HCT116 (cell line): ENCODE data around the gene PDE8A.

Experiments used
- EZH2phosphoT487 ChIP-seq: fragments of 200-600 bp; IDR thresholded peaks from 2 replicates; pipeline ENCODE4 v1.6.1; 2018; ENCODE audit warnings: antibody characterized with exemption, borderline replicate concordance
- FOSL1 ChIP-seq: IDR thresholded peaks from 2 replicates; pipeline ENCODE4 v1.6.1; 2012; ENCODE audit warnings: low read depth
- SP1 ChIP-seq: IDR thresholded peaks from 2 replicates; pipeline ENCODE4 v1.6.1; 2012; ENCODE audit warnings: low read depth
- TF ChIP-seq, protein P1 (sequence below), 3 experiments: fragments of 200-600 bp in 1 of 3; sonication (generic) in 1 of 3; IDR thresholded peaks in 2 of 3; conservative IDR thresholded peaks in 1 of 3; 2 replicates each; pipeline ENCODE4 v1.5.1; 2012 to 2017; ENCODE audit warnings: low read depth in 2 of 3, low read length in 2 of 3, antibody characterized with exemption in 1 of 3, borderline replicate concordance in 1 of 3, control low read depth in 1 of 3, mild to moderate bottlenecking in 1 of 3, mixed read lengths in 1 of 3, mixed run types in 1 of 3, moderate library complexity in 1 of 3; ENCODE audit not compliant: insufficient read depth in 1 of 3

DNA sequence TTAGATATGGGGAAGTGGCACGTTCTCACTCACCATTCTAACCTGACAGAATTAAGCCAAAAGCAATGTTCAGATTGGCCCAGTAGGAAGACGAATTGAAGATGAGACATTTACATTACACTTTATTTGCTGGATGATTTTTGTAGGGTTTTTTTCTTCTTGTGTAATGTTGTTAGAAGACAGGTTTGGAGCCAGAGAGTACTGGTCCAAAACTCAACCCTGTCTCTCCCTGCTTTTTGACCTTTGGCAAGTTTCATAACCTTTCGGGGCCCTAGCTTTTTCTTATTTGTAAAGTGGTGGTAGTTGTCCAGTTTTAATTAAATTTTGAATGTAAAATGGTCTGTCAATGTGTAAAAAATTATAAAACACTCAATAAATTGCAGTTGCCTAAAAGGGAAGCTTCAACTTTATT, 29.5 kb downstream of the PDE8A start:
- TF ChIP-seq FOSL1: no peak
- no peak for TF ChIP-seq EZH2phosphoT487
- TF ChIP-seq, protein P1, sequence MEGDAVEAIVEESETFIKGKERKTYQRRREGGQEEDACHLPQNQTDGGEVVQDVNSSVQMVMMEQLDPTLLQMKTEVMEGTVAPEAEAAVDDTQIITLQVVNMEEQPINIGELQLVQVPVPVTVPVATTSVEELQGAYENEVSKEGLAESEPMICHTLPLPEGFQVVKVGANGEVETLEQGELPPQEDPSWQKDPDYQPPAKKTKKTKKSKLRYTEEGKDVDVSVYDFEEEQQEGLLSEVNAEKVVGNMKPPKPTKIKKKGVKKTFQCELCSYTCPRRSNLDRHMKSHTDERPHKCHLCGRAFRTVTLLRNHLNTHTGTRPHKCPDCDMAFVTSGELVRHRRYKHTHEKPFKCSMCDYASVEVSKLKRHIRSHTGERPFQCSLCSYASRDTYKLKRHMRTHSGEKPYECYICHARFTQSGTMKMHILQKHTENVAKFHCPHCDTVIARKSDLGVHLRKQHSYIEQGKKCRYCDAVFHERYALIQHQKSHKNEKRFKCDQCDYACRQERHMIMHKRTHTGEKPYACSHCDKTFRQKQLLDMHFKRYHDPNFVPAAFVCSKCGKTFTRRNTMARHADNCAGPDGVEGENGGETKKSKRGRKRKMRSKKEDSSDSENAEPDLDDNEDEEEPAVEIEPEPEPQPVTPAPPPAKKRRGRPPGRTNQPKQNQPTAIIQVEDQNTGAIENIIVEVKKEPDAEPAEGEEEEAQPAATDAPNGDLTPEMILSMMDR (IDR thresholded peaks at IDR 0.05 in 2 of 3, conservative IDR thresholded peaks at IDR 0.05 in 1 of 3; ENCODE audit: borderline replicate concordance in 1 of 3, insufficient read depth in 1 of 3, low read depth in 2 of 3, low read length in 2 of 3): no peak
- TF ChIP-seq SP1: no peak
